Keratinocyte (primary cell): Measurements from ENCODE around the gene CHN2. TPM values are rescaled to one million over a fixed set of nuclear protein-coding genes. Genes with fewer than 3 reads are reported as not detected.

Source experiments
- DNase-seq: peaks from one replicate; pipeline ENCODE4 v3.0.0-alpha.2; 2011; ENCODE audit warnings: low read depth, missing footprints, low spot score
- FAIRE-seq: peaks from 2 replicates; lab custom pipeline; 2011; peaks lifted over from hg19 to GRCh38; lab: Jason Lieb, UNC
- H2AFZ ChIP-seq: 2 replicates; pipeline ENCODE4 v1.6.0; 2012; ENCODE audit warnings: low read length, control low read depth, inconsistent platforms; ENCODE audit not compliant: control insufficient read depth
- H3K27ac ChIP-seq: 2 replicates; pipeline ENCODE4 v1.5.1; 2011; ENCODE audit warnings: low read length; ENCODE audit not compliant: control insufficient read depth, insufficient read depth
- H3K27me3 ChIP-seq: 3 replicates; pipeline ENCODE4 v1.6.0; 2011; ENCODE audit warnings: low read length; ENCODE audit not compliant: control insufficient read depth, insufficient read depth; ENCODE audit errors: extremely low read depth
- H3K36me3 ChIP-seq, 2 experiments: 2 replicates in 1 of 2; 3 replicates in 1 of 2; pipeline ENCODE4 v1.5.1; 2011; ENCODE audit warnings: low read length in 2 of 2, mild to moderate bottlenecking in 1 of 2; ENCODE audit not compliant: control insufficient read depth in 2 of 2, insufficient read depth in 2 of 2; ENCODE audit errors: extremely low read depth in 1 of 2
- H3K4me1 ChIP-seq: 3 replicates; pipeline ENCODE4 v1.5.1; 2011; ENCODE audit warnings: low read length; ENCODE audit not compliant: control insufficient read depth, insufficient read depth; ENCODE audit errors: extremely low read depth
- H3K4me2 ChIP-seq: 3 replicates; pipeline ENCODE4 v1.6.0; 2011; ENCODE audit warnings: low read depth, low read length; ENCODE audit not compliant: control insufficient read depth, insufficient read depth; ENCODE audit errors: extremely low read depth
- H3K4me3 ChIP-seq, 3 experiments: fragments of 200-600 bp in 1 of 3; sonication (generic) in 1 of 3; 2 replicates in 2 of 3; 3 replicates in 1 of 3; pipeline ENCODE4 v1.5.1; 2011 to 2016; ENCODE audit warnings: low read length in 3 of 3, mild to moderate bottlenecking in 3 of 3, control low read depth in 2 of 3, inconsistent platforms in 1 of 3, low read depth in 1 of 3, mixed read lengths in 1 of 3, mixed run types in 1 of 3, moderate library complexity in 1 of 3; ENCODE audit not compliant: control insufficient read depth in 2 of 3, insufficient read depth in 2 of 3; ENCODE audit errors: extremely low read depth in 1 of 3
- H3K79me2 ChIP-seq: 2 replicates; pipeline ENCODE4 v1.6.0; 2012; ENCODE audit warnings: low read length; ENCODE audit not compliant: control insufficient read depth, insufficient read depth
- H3K9ac ChIP-seq: 3 replicates; pipeline ENCODE4 v1.6.0; 2011; ENCODE audit warnings: low read length; ENCODE audit not compliant: control insufficient read depth, insufficient read depth; ENCODE audit errors: extremely low read depth
- H3K9me1 ChIP-seq: 3 replicates; pipeline ENCODE4 v1.6.0; 2011; ENCODE audit warnings: low read length; ENCODE audit not compliant: control insufficient read depth, insufficient read depth; ENCODE audit errors: extremely low read depth
- H3K9me3 ChIP-seq: 2 replicates; pipeline ENCODE4 v1.5.1; 2012; ENCODE audit warnings: low read depth, low read length; ENCODE audit not compliant: control insufficient read depth
- H4K20me1 ChIP-seq: 3 replicates; pipeline ENCODE4 v1.6.0; 2011; ENCODE audit warnings: low read length; ENCODE audit not compliant: control insufficient read depth, insufficient read depth; ENCODE audit errors: extremely low read depth
- EZH2 ChIP-seq: IDR thresholded peaks from one replicate; pipeline ENCODE4 v1.6.1; 2012; ENCODE audit warnings: inconsistent platforms, mild to moderate bottlenecking, low read length, moderate library complexity
- dilution Hi-C: fragments of 300-500 bp; cut with MboI; formaldehyde crosslinking; loops from one replicate; pipeline ENCODE4 v1.7.0; 2020; ENCODE audit warnings: low sequenced_read_pairs; ENCODE audit not compliant: extremely low pct_ligation_motif_present
- polyA plus RNA-seq, 5 experiments: library from polyadenylated mRNA; depleted of rRNA in 3 of 5; stranded (reverse) in 3 of 5; stranded (forward) in 1 of 5; unstranded in 1 of 5; fragments of >200 nt; gene quantifications; 1 replicate in 1 of 5; 2 replicates in 3 of 5; 3 replicates in 1 of 5; pipeline versions ENCODE4 v1.2.1 to v1.2.3, GENCODE V29; 2011 to 2012; ENCODE audit warnings: missing spikeins in 2 of 5, low read depth in 1 of 5, low replicate concordance in 1 of 5
- TF ChIP-seq, protein P1 (sequence below), 3 experiments: IDR thresholded peaks in 1 of 3; conservative IDR thresholded peaks in 1 of 3; optimal IDR thresholded peaks in 1 of 3; 2 replicates in 2 of 3; 3 replicates in 1 of 3; pipeline versions ENCODE3 to v1.5.1; 2011; ENCODE audit warnings: low read length in 3 of 3, mild to moderate bottlenecking in 3 of 3, moderate library complexity in 2 of 3, control low read depth in 1 of 3, inconsistent platforms in 1 of 3; ENCODE audit not compliant: insufficient read depth in 2 of 3; ENCODE audit errors: extremely low read depth in 1 of 3

CHN2 gene
- polyA plus RNA-seq, 1 donor (not counting 4 experiments of a cell fraction or from before 2014, with no cell fraction given), result 1.8 TPM

DNA sequence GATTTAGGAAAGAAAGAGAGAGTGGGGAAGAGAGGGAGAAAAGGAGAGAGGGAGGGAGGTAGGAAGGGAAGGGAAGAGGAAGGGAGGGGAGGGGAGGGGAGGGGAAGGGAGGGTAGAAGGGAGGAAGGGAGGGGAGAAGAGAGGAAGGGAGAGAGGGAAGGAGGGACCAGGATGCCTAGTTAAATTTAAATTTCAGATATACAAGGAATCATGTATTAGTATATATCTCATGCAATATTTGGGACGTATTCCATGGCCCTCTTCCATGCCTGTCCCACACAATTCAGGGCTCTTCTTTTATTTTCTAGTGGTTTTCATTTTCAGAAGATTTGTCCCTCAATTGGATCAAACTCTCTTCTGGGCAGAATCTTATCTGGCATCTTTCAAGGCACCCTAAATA lies 196.7 kb downstream of the CHN2 start:
- Histone ChIP-seq H3K4me1 (no peaks in the 10 kb centered on the region), H3K9me3 (no peaks in the 10 kb centered on the region), H3K27me3 (no peaks in the 10 kb centered on the region), H3K4me2 (no peak overlapping the region), H3K79me2 (no peaks in the 10 kb centered on the region), H4K20me1 (no peaks in the 10 kb centered on the region), H2AFZ (no peak overlapping the region), H3K9me1 (no peaks in the 10 kb centered on the region), H3K9ac (no peak overlapping the region), H3K27ac (no peak overlapping the region), H3K36me3 (no peaks in the 10 kb centered on the region), H3K4me3 (no peak overlapping the region)
- DNase-seq (no peak), FAIRE-seq (no peak)
- dilution Hi-C loops, result no loop called here
- TF ChIP-seq, protein P1, sequence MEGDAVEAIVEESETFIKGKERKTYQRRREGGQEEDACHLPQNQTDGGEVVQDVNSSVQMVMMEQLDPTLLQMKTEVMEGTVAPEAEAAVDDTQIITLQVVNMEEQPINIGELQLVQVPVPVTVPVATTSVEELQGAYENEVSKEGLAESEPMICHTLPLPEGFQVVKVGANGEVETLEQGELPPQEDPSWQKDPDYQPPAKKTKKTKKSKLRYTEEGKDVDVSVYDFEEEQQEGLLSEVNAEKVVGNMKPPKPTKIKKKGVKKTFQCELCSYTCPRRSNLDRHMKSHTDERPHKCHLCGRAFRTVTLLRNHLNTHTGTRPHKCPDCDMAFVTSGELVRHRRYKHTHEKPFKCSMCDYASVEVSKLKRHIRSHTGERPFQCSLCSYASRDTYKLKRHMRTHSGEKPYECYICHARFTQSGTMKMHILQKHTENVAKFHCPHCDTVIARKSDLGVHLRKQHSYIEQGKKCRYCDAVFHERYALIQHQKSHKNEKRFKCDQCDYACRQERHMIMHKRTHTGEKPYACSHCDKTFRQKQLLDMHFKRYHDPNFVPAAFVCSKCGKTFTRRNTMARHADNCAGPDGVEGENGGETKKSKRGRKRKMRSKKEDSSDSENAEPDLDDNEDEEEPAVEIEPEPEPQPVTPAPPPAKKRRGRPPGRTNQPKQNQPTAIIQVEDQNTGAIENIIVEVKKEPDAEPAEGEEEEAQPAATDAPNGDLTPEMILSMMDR (optimal IDR thresholded peaks at IDR 0.05 in 1 of 3, IDR thresholded peaks at IDR 0.05 in 1 of 3, conservative IDR thresholded peaks at IDR 0.05 in 1 of 3; ENCODE audit: extremely low read depth in 1 of 3, insufficient read depth in 2 of 3, low read length in 3 of 3), result no peak
- no peak for TF ChIP-seq EZH2

DNA sequence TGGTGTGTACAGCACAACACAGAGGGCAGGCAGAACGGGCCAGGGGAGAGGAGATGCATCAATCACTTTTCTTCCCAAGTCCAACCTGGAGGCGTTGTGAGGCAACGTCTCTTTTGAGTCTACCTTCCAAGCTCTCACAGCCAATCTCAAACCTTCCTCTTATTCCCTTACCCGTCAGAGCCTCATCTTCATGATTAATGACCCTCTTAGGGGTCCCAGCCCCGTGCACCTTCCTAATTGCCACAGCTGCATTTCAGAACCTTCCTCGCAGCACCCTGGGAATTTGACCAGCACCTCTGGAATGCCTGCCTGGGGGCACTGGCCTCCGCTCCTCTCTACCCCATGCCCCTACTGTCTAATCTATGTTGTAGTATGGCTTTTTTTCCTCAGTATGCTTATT lies 199.7 kb downstream of the CHN2 start:
- no peaks in the 10 kb centered on the region for H4K20me1 ChIP-seq
- dilution Hi-C loops, result no loop called here
- H3K27ac ChIP-seq, result no peak overlapping the region
- TF ChIP-seq, protein P1 (optimal IDR thresholded peaks at IDR 0.05 in 1 of 3, IDR thresholded peaks at IDR 0.05 in 1 of 3, conservative IDR thresholded peaks at IDR 0.05 in 1 of 3; ENCODE audit: extremely low read depth in 1 of 3, insufficient read depth in 2 of 3, low read length in 3 of 3), result no peak
- H3K36me3 ChIP-seq, result no peaks in the 10 kb centered on the region
- no peak overlapping the region for H3K4me3 ChIP-seq
- no peak overlapping the region for H3K4me2 ChIP-seq
- no peaks in the 10 kb centered on the region for H3K9me3 ChIP-seq
- no peak overlapping the region for H3K9ac ChIP-seq
- H3K4me1 ChIP-seq, result no peaks in the 10 kb centered on the region
- no peaks in the 10 kb centered on the region for H3K9me1 ChIP-seq
- no peak overlapping the region for H2AFZ ChIP-seq
- H3K79me2 ChIP-seq, result no peaks in the 10 kb centered on the region
- H3K27me3 ChIP-seq, result no peaks in the 10 kb centered on the region
- DNase-seq (no peak), FAIRE-seq (no peak)
